HS-5 (cell line): ENCODE measurements around the gene CGNL1.

Experiments used
- DNase-seq: peaks from one replicate; pipeline ENCODE4 v3.0.0-alpha.2; 2012; ENCODE audit warnings: low read depth

Gene CGNL1

GRCh38 chr15:57354436-57355123, 21.7 kb upstream of the CGNL1 start:
- no peak for DNase-seq

GRCh38 chr15:57355259-57355658, 21.0 kb upstream of the CGNL1 start:
- no peak for DNase-seq

- no peak for DNase-seq
Observed at GRCh38 chr15:57356178-57356577, 20.1 kb upstream of the CGNL1 start.

- peak; percentile 58 for DNase-seq
Observed at GRCh38 chr15:57356636-57357035, 19.7 kb upstream of the CGNL1 start.

- DNase-seq, result no peak
Observed at GRCh38 chr15:57357799-57358198, 18.5 kb upstream of the CGNL1 start.

GRCh38 chr15:57358571-57358970, 17.7 kb upstream of the CGNL1 start:
- no peak for DNase-seq

- DNase-seq, result no peak
Observed at GRCh38 chr15:57363661-57364060, 12.6 kb upstream of the CGNL1 start.

- no peak for DNase-seq
Observed at GRCh38 chr15:57364282-57365007, 11.9 kb upstream of the CGNL1 start.

GRCh38 chr15:57367556-57367955, 8.7 kb upstream of the CGNL1 start:
- no peak for DNase-seq

GRCh38 chr15:57370929-57371328, 5.4 kb upstream of the CGNL1 start:
- DNase-seq, result no peak

GRCh38 chr15:57373251-57373881, 2.9 kb upstream of the CGNL1 start:
- no peak for DNase-seq

- DNase-seq, result no peak
Observed at GRCh38 chr15:57373882-57374276, 2.4 kb upstream of the CGNL1 start.

GRCh38 chr15:57376696-57377477, 582 bp downstream of the CGNL1 start:
- DNase-seq, result no peak

- DNase-seq, result no peak
Observed at GRCh38 chr15:57377478-57377847, 1.2 kb downstream of the CGNL1 start.

- no peak for DNase-seq
Observed at GRCh38 chr15:57379487-57379886, 3.2 kb downstream of the CGNL1 start.

- no peak for DNase-seq
Observed at GRCh38 chr15:57380854-57381253, 4.5 kb downstream of the CGNL1 start.

- DNase-seq, result no peak
Observed at GRCh38 chr15:57382215-57382614, 5.9 kb downstream of the CGNL1 start.

GRCh38 chr15:57382969-57383368, 6.7 kb downstream of the CGNL1 start:
- no peak for DNase-seq

GRCh38 chr15:57384024-57384423, 7.7 kb downstream of the CGNL1 start:
- DNase-seq, result no peak

- no peak for DNase-seq
Observed at GRCh38 chr15:57384816-57385215, 8.5 kb downstream of the CGNL1 start.

- DNase-seq, result no peak
Observed at GRCh38 chr15:57385923-57386390, 9.7 kb downstream of the CGNL1 start.

- no peak for DNase-seq
Observed at GRCh38 chr15:57386976-57387375, 10.7 kb downstream of the CGNL1 start.
